Right lobe of liver (tissue), 6 donors: Measurements from ENCODE around the gene TEX35. TPM values are rescaled to one million over a fixed set of nuclear protein-coding genes. Genes with fewer than 3 reads are reported as not detected.
"Not testable (repeated sequence)": the region's sequence is repeated elsewhere in the genome, so short reads cannot be mapped to it uniquely, and the experiment has no call there.

Source experiments
- ATAC-seq, 4 donors: fragments of 200-7000 bp; cut with Tn5 transposase; one replicate each; pipeline ENCODE4 v1.9.1; 2020; ENCODE audit warnings: mild to moderate bottlenecking in 4 of 4, moderate library complexity in 4 of 4
- DNase-seq, 3 donors: peaks; one replicate each; pipeline ENCODE4 v3.0.0-alpha.2; 2020
- H3K27ac ChIP-seq, 3 donors: fragments of 200-600 bp; one replicate each; pipeline ENCODE4 v1.8.0; 2022
- H3K27me3 ChIP-seq, 2 donors: fragments of 200-600 bp; one replicate each; pipeline ENCODE4 v1.8.0; 2022
- H3K36me3 ChIP-seq, 4 donors: fragments of 200-600 bp; sonication (generic) in 1 of 4; one replicate each; pipeline versions ENCODE4 v1.5.1 to v1.8.0; 2017 to 2022; ENCODE audit warnings: control low read depth in 1 of 4
- H3K4me1 ChIP-seq, 4 donors: fragments of 200-600 bp; sonication (generic) in 1 of 4; one replicate each; pipeline versions ENCODE4 v1.5.1 to v1.8.0; 2017 to 2022; ENCODE audit warnings: control low read depth in 1 of 4
- H3K4me3 ChIP-seq, 3 donors: fragments of 200-600 bp; one replicate each; pipeline ENCODE4 v1.8.0; 2022
- H3K9me3 ChIP-seq, 4 donors: fragments of 200-600 bp; sonication (generic) in 1 of 4; one replicate each; pipeline versions ENCODE4 v1.5.1 to v1.8.0; 2017 to 2022; ENCODE audit warnings: control low read depth in 1 of 4
- POLR2A ChIP-seq: fragments of 450-650 bp; IDR thresholded peaks from one replicate; pipeline ENCODE4 v1.6.1; 2017; ENCODE audit warnings: antibody characterized with exemption, mild to moderate bottlenecking
- WGBS: methylation state at CpG from one replicate; pipeline ENCODE4 v1.1.6; 2018; ENCODE audit warnings: low coverage, low lambda C conversion rate; ENCODE audit not compliant: insufficient coverage; ENCODE audit errors: missing lambda C conversion rate; 5-methylcytosine and 5-hydroxymethylcytosine counted together
- intact Hi-C, 2 donors: fragments of 100-400 bp; cut with DNase I; formaldehyde crosslinking; loops; one replicate each; pipeline versions ENCODE4 v1.11.2 to v1.14.1; 2022
- total RNA-seq, 6 experiments: library from RNA; depleted of rRNA in 2 of 6; stranded (reverse); fragments of >200 nt in 2 of 6; fragmentation: NEBNext Ultra II Directional in 3 of 6; extraction: Animal tissue kit (Norgen Biotek cat#: 25700) in 3 of 6; gene quantifications; one replicate each; pipeline versions ENCODE4 v1.1.0 to v1.2.4, GENCODE V29; 2016 to 2023
- TF ChIP-seq, protein P1 (sequence below), 4 donors: fragments of 200-600 bp in 3 of 4; fragments of 450-650 bp in 1 of 4; IDR thresholded peaks; one replicate each; pipeline versions ENCODE4 v1.5.1 to v1.8.0; 2016 to 2022; ENCODE audit warnings: antibody characterized with exemption in 4 of 4, mild to moderate bottlenecking in 2 of 4
- donor health status: DM: no; HTN: yes; CAD: no.
- donor health status: DM: no; HTN: no; CAD: no.
- donor health status: DM: no; HTN: no; CAD: no.
- donor health status: DM: no; HTN: yes; CAD: no.
- donor health status: DM: no; HTN: yes; CAD: no.

TEX35 gene
- total RNA-seq, 6 experiments from 2014 or later: not detected

DNA sequence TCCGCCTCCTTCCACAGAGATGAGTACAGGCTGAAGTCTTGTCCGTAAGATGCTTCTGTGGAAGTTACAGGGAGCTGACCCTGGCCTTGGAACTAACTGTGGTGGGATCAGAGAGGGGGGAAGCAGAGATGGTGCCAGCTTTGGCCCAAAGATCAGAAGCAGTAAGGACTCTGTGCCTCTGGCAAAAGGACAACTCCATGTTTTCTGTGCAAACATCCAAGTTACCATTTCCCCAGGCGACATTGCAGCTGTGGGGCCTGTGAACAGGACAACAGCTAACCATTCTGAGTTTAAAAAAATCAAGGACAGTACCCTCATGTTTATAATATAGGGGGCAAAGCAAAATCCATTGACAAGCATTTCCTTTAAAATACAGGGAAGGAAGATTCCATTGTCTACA, 38.4 kb downstream of the TEX35 start:
- WGBS: 33% methylated on average over 3 of the region's 3 CpGs
- Histone ChIP-seq H3K27me3 (no peaks in the 10 kb centered on the region), H3K4me1 (peaks cover 0 to 26% (median 11%) of the 10 kb centered on the region in 4 donors), H3K36me3 (no peaks in the 10 kb centered on the region), H3K9me3 (no peaks in the 10 kb centered on the region), H3K27ac (peak overlapping the region in 2 of 3 donors; percentile 66 to 71), H3K4me3 (no peak overlapping the region)
- ATAC-seq: peak; percentile 90 to 93 (median 91)
- intact Hi-C loops: no loop called here
- TF ChIP-seq, protein P1, sequence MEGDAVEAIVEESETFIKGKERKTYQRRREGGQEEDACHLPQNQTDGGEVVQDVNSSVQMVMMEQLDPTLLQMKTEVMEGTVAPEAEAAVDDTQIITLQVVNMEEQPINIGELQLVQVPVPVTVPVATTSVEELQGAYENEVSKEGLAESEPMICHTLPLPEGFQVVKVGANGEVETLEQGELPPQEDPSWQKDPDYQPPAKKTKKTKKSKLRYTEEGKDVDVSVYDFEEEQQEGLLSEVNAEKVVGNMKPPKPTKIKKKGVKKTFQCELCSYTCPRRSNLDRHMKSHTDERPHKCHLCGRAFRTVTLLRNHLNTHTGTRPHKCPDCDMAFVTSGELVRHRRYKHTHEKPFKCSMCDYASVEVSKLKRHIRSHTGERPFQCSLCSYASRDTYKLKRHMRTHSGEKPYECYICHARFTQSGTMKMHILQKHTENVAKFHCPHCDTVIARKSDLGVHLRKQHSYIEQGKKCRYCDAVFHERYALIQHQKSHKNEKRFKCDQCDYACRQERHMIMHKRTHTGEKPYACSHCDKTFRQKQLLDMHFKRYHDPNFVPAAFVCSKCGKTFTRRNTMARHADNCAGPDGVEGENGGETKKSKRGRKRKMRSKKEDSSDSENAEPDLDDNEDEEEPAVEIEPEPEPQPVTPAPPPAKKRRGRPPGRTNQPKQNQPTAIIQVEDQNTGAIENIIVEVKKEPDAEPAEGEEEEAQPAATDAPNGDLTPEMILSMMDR (IDR thresholded peaks at IDR 0.05): no peak
- no peak for TF ChIP-seq POLR2A
- DNase-seq: peak in 1 of 3 donors; percentile 68

DNA sequence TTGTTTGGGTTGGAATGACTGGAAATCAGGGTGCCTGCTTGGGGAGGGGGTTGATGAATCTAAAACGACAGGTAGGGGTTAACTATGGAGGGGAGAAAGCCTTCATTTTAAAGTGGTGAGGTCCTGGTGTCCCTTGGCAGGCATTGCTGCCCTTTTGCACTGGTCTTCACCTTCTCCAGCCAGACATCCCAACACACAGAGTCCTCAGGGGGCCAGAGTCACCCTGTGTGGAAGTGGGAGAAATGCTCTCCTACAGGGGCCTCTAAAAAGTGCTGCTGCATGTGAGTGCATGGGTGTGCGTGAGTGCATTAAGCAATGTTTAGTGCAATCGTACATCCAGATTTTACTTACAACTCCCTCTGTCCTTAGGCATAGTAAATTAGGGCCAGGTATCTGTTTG, 39.0 kb downstream of the TEX35 start:
- H3K27me3 ChIP-seq: no peaks in the 10 kb centered on the region
- TF ChIP-seq, protein P1 (IDR thresholded peaks at IDR 0.05): no peak
- no peak for TF ChIP-seq POLR2A
- no peaks in the 10 kb centered on the region for H3K36me3 ChIP-seq
- H3K4me1 ChIP-seq: peaks cover 0 to 26% (median 11%) of the 10 kb centered on the region in 4 donors
- 10% methylated on average over 1 of the region's 3 CpGs for WGBS
- H3K9me3 ChIP-seq: no peaks in the 10 kb centered on the region
- H3K27ac ChIP-seq: peak overlapping the region in 2 of 3 donors; percentile 66 to 71
- H3K4me3 ChIP-seq: no peak overlapping the region
- intact Hi-C loops: no loop called here
- DNase-seq: no peak
- ATAC-seq: peak; percentile 41 to 71 (median 67)

DNA sequence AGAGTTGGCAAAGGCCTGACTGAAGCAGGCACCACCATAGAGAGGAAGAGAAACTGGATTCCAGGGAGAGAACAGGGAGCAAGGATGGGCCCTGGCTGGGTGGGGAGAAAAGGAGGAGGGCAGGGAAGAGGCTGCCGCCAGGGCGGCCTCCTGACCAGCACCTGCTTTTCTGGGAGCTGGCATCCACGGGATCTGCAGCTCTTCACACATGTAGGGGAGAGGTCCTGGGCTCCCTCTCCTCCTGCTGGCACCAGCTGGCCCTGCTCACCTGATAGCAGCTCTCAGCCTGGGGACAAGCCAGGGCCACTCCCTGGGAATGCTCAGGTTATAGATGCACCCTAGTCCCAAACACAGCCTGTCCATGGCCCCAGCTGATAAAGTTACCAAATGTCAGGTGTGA, 39.9 kb downstream of the TEX35 start:
- ATAC-seq: peak in 3 of 4 donors; percentile 21 to 27 (median 21)
- Histone ChIP-seq H3K27ac (peak overlapping the region in 2 of 3 donors; percentile 66 to 71), H3K36me3 (no peaks in the 10 kb centered on the region), H3K9me3 (no peaks in the 10 kb centered on the region), H3K4me3 (no peak overlapping the region), H3K4me1 (peaks cover 0 to 26% (median 11%) of the 10 kb centered on the region in 4 donors), H3K27me3 (no peaks in the 10 kb centered on the region)
- intact Hi-C loops: no loop called here
- TF ChIP-seq, protein P1 (IDR thresholded peaks at IDR 0.05): no peak
- TF ChIP-seq POLR2A: no peak
- WGBS: no CpG with 5 or more reads among the region's 3 CpGs
- no peak for DNase-seq

DNA sequence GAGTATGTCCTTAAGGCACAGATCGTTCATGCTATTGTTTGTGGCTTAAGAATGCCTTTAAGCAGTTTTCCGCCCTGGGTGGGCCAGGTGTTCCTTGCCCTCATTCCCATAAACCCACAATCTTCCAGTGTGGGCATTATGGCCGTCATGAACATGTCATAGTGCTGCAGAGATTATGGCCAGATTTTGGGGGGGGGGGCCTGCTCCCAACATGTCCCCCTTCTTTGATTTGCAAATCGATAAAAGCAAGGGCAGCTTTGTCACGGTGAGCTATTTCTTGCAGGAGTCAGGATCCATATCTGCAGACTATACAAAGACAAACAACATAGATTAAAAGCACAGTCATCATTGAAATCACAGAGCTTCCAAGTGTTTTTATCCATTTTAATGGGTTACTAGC, 41.4 kb downstream of the TEX35 start:
- WGBS: 97% methylated on average over 4 of the region's 5 CpGs
- H3K36me3 ChIP-seq, intact Hi-C loops, ATAC-seq, DNase-seq, H3K4me3 ChIP-seq, H3K9me3 ChIP-seq, H3K27ac ChIP-seq, H3K27me3 ChIP-seq: not testable (repeated sequence)
- H3K4me1 ChIP-seq: peaks cover 0 to 26% (median 11%) of the 10 kb centered on the region in 4 donors

DNA sequence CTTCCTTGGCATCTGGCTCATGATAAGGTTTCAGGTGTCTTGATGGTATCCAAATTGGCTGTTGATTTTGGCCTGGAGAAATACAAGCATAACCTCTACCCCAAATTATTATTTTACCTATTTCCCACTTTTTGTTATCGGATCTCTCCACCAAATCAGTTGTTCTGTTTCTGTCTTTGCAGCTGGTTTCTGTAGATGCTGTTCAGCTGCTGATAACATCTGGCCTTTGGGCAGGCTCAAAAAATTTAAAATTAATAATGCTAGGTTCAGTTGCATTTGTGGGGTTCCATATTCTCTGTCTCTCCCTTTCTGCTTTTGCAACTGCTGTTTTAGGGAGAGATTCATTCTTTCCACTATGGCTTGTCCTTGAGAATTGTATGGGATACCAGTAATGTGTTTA, 42.7 kb downstream of the TEX35 start:
- WGBS: 89% methylated on average over 1 of the region's 1 CpG
- ATAC-seq, H3K27ac ChIP-seq, H3K27me3 ChIP-seq, H3K36me3 ChIP-seq, H3K4me3 ChIP-seq, intact Hi-C loops, H3K9me3 ChIP-seq, DNase-seq: not testable (repeated sequence)
- H3K4me1 ChIP-seq: peaks cover 0 to 25% (median 11%) of the 10 kb centered on the region in 4 donors

DNA sequence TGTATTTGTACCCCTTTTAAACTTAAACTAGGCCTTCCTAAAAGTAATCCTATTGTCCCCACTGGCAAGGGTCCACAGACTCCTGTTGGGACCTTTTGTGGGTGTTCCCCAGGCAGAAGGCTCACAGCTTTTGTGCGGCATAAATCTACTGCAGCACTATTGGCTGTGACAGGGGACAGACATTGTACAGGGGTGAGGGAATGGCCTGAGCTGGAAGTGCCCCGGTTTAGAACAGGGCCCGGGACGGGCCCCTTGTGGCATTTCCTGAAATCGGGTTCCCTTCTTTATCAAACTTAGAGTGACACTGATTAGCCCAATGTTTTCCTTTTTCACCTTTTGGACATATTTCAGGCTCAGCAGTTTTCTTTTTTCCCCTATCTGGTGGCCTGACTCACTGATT, 45.9 kb downstream of the TEX35 start:
- H3K4me1 ChIP-seq, H3K9me3 ChIP-seq, H3K36me3 ChIP-seq, DNase-seq, H3K27me3 ChIP-seq, H3K27ac ChIP-seq, H3K4me3 ChIP-seq, ATAC-seq, intact Hi-C loops: not testable (repeated sequence)
- WGBS: 17% methylated on average over 3 of the region's 5 CpGs
